Occipital lobe (tissue), 2 donors: ENCODE data around the gene CEP85. TPM values are rescaled to one million over a fixed set of nuclear protein-coding genes. Genes with fewer than 3 reads are reported as not detected.
A peak's percentile ranks its signal among the peaks of the same experiment; 100 is the strongest.

Experiments
- DNase-seq: peaks from one replicate; lab custom pipeline; 2025; lab: John Stamatoyannopoulos, UW
- total RNA-seq: library from RNA; depleted of rRNA; stranded (reverse); fragments of >200 nt; gene quantifications from one replicate; pipeline ENCODE4 v1.2.3, GENCODE V29; 2014

The CEP85 gene
- total RNA-seq, 1 donor from 2014 or later: 11.5 TPM

- no peak for DNase-seq
These were observed 43.7 kb downstream of the CEP85 start for GRCh38 chr1:26277719-26278118.

GRCh38 chr1:26278303-26278702 is 44.3 kb downstream of the CEP85 start:
- no peak for DNase-seq

GRCh38 chr1:26278724-26279455 is 44.9 kb downstream of the CEP85 start:
- DNase-seq: no peak

- peak; percentile 81 for DNase-seq
These were observed 45.7 kb downstream of the CEP85 start, which contains the start of gene SH3BGRL3 for GRCh38 chr1:26279456-26280332. Gene SH3BGRL3, plus strand, starts transcription at chr1:26280086. Its CDS starts 70 bp downstream, at chr1:26280156.

GRCh38 chr1:26280333-26281042 is 46.5 kb downstream of the CEP85 start:
- no peak for DNase-seq

GRCh38 chr1:26281091-26281958 is 47.3 kb downstream of the CEP85 start:
- no peak for DNase-seq

GRCh38 chr1:26281971-26282370 is 48.0 kb downstream of the CEP85 start:
- DNase-seq: no peak

- no peak for DNase-seq
These were observed 48.5 kb downstream of the CEP85 start for GRCh38 chr1:26282401-26282918.

GRCh38 chr1:26283279-26283853 is 49.4 kb downstream of the CEP85 start:
- no peak for DNase-seq

GRCh38 chr1:26283871-26284596 is 50.0 kb downstream of the CEP85 start:
- DNase-seq: no peak

GRCh38 chr1:26284597-26285347 is 50.8 kb downstream of the CEP85 start:
- peak; percentile 22 for DNase-seq

GRCh38 chr1:26285366-26286063 is 51.5 kb downstream of the CEP85 start:
- no peak for DNase-seq

GRCh38 chr1:26286064-26286416 is 52.0 kb downstream of the CEP85 start:
- DNase-seq: no peak

GRCh38 chr1:26287033-26287711 is 53.2 kb downstream of the CEP85 start:
- DNase-seq: no peak

- DNase-seq: no peak
These were observed 53.8 kb downstream of the CEP85 start for GRCh38 chr1:26287811-26288210.

- DNase-seq: peak; percentile 31
These were observed 54.4 kb downstream of the CEP85 start for GRCh38 chr1:26288311-26288941.
